Embryonic facial prominence (tissue), 1 donor: Measurements from ENCODE around the gene FBRSL1.
"Not testable (repeated sequence)": the region's sequence is repeated elsewhere in the genome, so short reads cannot be mapped to it uniquely, and the experiment has no call there.

Experiments
- DNase-seq: peaks from one replicate; pipeline ENCODE4 v3.0.0-alpha.2; 2016; ENCODE audit errors: extremely low spot score

Gene FBRSL1

GRCh38 chr12:132525011-132525832 is 35.3 kb downstream of the FBRSL1 start:
- DNase-seq, result no peak

GRCh38 chr12:132525833-132526455 is 36.0 kb downstream of the FBRSL1 start:
- no peak for DNase-seq

GRCh38 chr12:132527186-132527882 is 37.4 kb downstream of the FBRSL1 start:
- no peak for DNase-seq

- DNase-seq, result no peak
Observed at GRCh38 chr12:132527883-132528264, 37.9 kb downstream of the FBRSL1 start.

- DNase-seq, result no peak
Observed at GRCh38 chr12:132528564-132529106, 38.7 kb downstream of the FBRSL1 start.

- DNase-seq, result no peak
Observed at GRCh38 chr12:132529156-132529839, 39.3 kb downstream of the FBRSL1 start.

- DNase-seq, result no peak
Observed at GRCh38 chr12:132529906-132530305, 40.0 kb downstream of the FBRSL1 start.

GRCh38 chr12:132530447-132530846 is 40.5 kb downstream of the FBRSL1 start:
- no peak for DNase-seq

- DNase-seq, result no peak
Observed at GRCh38 chr12:132530851-132531250, 40.9 kb downstream of the FBRSL1 start.

- not testable (repeated sequence) for DNase-seq
Observed at GRCh38 chr12:132532711-132533583, 43.0 kb downstream of the FBRSL1 start.

GRCh38 chr12:132533584-132533958 is 43.6 kb downstream of the FBRSL1 start:
- DNase-seq, result no peak

- no peak for DNase-seq
Observed at GRCh38 chr12:132534076-132534475, 44.1 kb downstream of the FBRSL1 start.

- no peak for DNase-seq
Observed at GRCh38 chr12:132535019-132535418, 45.1 kb downstream of the FBRSL1 start.

GRCh38 chr12:132536102-132536876 is 46.3 kb downstream of the FBRSL1 start:
- DNase-seq, result no peak

- DNase-seq, result no peak
Observed at GRCh38 chr12:132537049-132537448, 47.1 kb downstream of the FBRSL1 start.

- DNase-seq, result no peak
Observed at GRCh38 chr12:132537836-132538662, 48.1 kb downstream of the FBRSL1 start.

GRCh38 chr12:132538663-132538990 is 48.7 kb downstream of the FBRSL1 start:
- no peak for DNase-seq

- no peak for DNase-seq
Observed at GRCh38 chr12:132539016-132539773, 49.2 kb downstream of the FBRSL1 start.

GRCh38 chr12:132540436-132540835 is 50.5 kb downstream of the FBRSL1 start:
- no peak for DNase-seq
